Measurements from ENCODE around the gene PPTC7.
A peak's percentile ranks its signal among the peaks of the same experiment; 100 is the strongest.
"Not testable (repeated sequence)": the region's sequence is repeated elsewhere in the genome, so short reads cannot be mapped to it uniquely, and the experiment has no call there.

PPTC7 gene

GRCh38 chr12:110578694-110579534 is 4.2 kb downstream of the PPTC7 start:
- TF ChIP-seq HDGF (IDR thresholded peaks at IDR 0.05; ENCODE audit: borderline replicate concordance): no peak
- no peak for TF ChIP-seq SUZ12 (IDR thresholded peaks at IDR 0.05)
- TF ChIP-seq LEF1 (IDR thresholded peaks at IDR 0.05; ENCODE audit: borderline replicate concordance): no peak
- no peak for TF ChIP-seq SP1 (IDR thresholded peaks at IDR 0.05)
- no peak for TF ChIP-seq FOXM1 (IDR thresholded peaks at IDR 0.05; ENCODE audit: borderline replicate concordance)
- CTCF ChIA-PET: no interaction called here
- POLR2A ChIA-PET: interaction anchor here (1.1 kb wide), 1 partner anchor 30 kb away, joined by 3 read pairs; no protein-coding TSS in a partner anchor
- DNase-seq (ENCODE audit: extremely low spot score): no peak

GRCh38 chr12:110577864-110578693 is 5.0 kb downstream of the PPTC7 start:
- ChIA-PET CTCF (no interaction called here), POLR2A (no interaction called here)
- no peak for TF ChIP-seq PKNOX1 (IDR thresholded peaks at IDR 0.05)
- no peak for TF ChIP-seq ELF4 (IDR thresholded peaks at IDR 0.05)
- TF ChIP-seq FOXK2 (IDR thresholded peaks at IDR 0.05): no peak
- no peak for TF ChIP-seq ZNF384 (IDR thresholded peaks at IDR 0.05)
- no peak for TF ChIP-seq L3MBTL2 (conservative IDR thresholded peaks at IDR 0.05)
- TF ChIP-seq BHLHE40 (IDR thresholded peaks at IDR 0.05; ENCODE audit: borderline replicate concordance): no peak
- no peak for TF ChIP-seq SP1 (IDR thresholded peaks at IDR 0.05)
- no peak for TF ChIP-seq ARNT (IDR thresholded peaks at IDR 0.05)
- no peak for TF ChIP-seq HDGF (IDR thresholded peaks at IDR 0.05; ENCODE audit: borderline replicate concordance)
- no peak for TF ChIP-seq TARDBP (IDR thresholded peaks at IDR 0.05)
- DNase-seq (ENCODE audit: extremely low spot score): no peak

GRCh38 chr12:110576504-110576903 is 6.6 kb downstream of the PPTC7 start:
- CTCF ChIA-PET: no interaction called here
- TF ChIP-seq CTBP1 (IDR thresholded peaks at IDR 0.05; ENCODE audit: borderline replicate concordance) (no peak), HDGF (IDR thresholded peaks at IDR 0.05; ENCODE audit: borderline replicate concordance) (no peak), FOXM1 (IDR thresholded peaks at IDR 0.05; ENCODE audit: borderline replicate concordance) (no peak), ARNT (IDR thresholded peaks at IDR 0.05) (no peak), L3MBTL2 (conservative IDR thresholded peaks at IDR 0.05) (no peak), ELF4 (IDR thresholded peaks at IDR 0.05) (no peak), FOXA1 (IDR thresholded peaks at IDR 0.05) (no peak), SUZ12 (IDR thresholded peaks at IDR 0.05) (no peak), LEF1 (IDR thresholded peaks at IDR 0.05; ENCODE audit: borderline replicate concordance) (no peak)
- DNase-seq (ENCODE audit: extremely low spot score): no peak
- POLR2A ChIA-PET: no interaction called here

DNA sequence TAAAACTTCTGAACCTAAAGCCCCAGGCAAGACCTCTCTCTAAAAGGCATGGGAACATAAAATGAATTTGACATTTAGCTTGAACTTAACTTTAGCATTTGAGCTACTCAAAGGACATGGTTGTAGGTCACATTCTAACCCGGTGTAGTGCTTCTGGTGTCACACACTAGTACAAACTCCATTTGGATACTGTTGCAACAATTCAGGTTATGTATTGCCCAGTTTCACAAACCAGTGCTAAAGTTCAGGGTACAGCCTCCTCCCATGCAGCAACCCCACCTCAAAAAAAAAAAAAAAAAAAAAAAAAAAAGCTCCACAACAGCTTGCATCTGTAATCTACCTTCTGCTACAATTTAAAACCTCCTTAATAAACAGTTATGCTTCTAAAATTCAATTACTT is 7.8 kb downstream of the PPTC7 start:
- ChIA-PET POLR2A (interaction anchor here (1.0 kb wide), 1 partner anchor 74 kb away, joined by 3 read pairs; no protein-coding TSS in a partner anchor), CTCF (interaction anchor here (0.8 to 1.5 kb wide), 3 partner anchors 16 to 471 kb away, joined by 3 to 4 read pairs (median 3); no protein-coding TSS in a partner anchor)
- no peak for DNase-seq (ENCODE audit: extremely low spot score)
- no peak for TF ChIP-seq LEF1 (IDR thresholded peaks at IDR 0.05; ENCODE audit: borderline replicate concordance)
- TF ChIP-seq HDGF (IDR thresholded peaks at IDR 0.05; ENCODE audit: borderline replicate concordance): no peak
- TF ChIP-seq NFRKB (IDR thresholded peaks at IDR 0.05): no peak
- TF ChIP-seq ARNT (IDR thresholded peaks at IDR 0.05): no peak
- TF ChIP-seq ZNF384 (IDR thresholded peaks at IDR 0.05): peak; percentile 69

- not testable (repeated sequence) for DNase-seq (ENCODE audit: extremely low spot score)
- POLR2A ChIA-PET: interaction anchor here (0.6 kb wide), 1 partner anchor 45 kb away, joined by 3 read pairs; no protein-coding TSS in a partner anchor
- CTCF ChIA-PET: interaction anchor here (1.5 kb wide), 1 partner anchor 23 kb away, joined by 3 read pairs; no protein-coding TSS in a partner anchor
- TF ChIP-seq ZNF384 (IDR thresholded peaks at IDR 0.05): peak; percentile 78
Observed at GRCh38 chr12:110574717-110575230, 8.3 kb downstream of the PPTC7 start.

DNA sequence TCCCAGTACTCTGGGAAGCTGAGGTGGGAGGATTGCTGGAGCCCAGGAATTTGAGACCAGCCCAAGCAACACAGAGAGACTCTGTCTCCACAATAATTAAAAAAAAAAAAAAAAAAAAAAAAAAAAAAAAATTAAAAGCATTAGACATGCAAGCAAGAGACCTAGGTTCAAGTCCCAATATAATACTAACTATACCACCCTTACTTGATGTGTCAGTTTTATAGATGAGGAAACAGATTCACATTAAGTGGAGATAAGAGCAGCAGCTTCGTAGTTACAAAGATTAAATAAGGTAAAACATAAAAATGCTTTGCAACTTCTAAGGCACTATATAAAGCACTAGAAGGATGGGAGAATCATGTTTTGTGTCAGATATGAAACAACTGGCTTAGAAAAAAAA is 9.1 kb downstream of the PPTC7 start:
- no peak for DNase-seq (ENCODE audit: extremely low spot score)
- no peak for TF ChIP-seq LEF1 (IDR thresholded peaks at IDR 0.05; ENCODE audit: borderline replicate concordance)
- no peak for TF ChIP-seq HDGF (IDR thresholded peaks at IDR 0.05; ENCODE audit: borderline replicate concordance)
- no peak for TF ChIP-seq SUZ12 (IDR thresholded peaks at IDR 0.05)
- TF ChIP-seq ZNF384 (IDR thresholded peaks at IDR 0.05): no peak
- TF ChIP-seq L3MBTL2 (conservative IDR thresholded peaks at IDR 0.05): no peak
- TF ChIP-seq ELF4 (IDR thresholded peaks at IDR 0.05): no peak
- no peak for TF ChIP-seq FOXM1 (IDR thresholded peaks at IDR 0.05; ENCODE audit: borderline replicate concordance)
- TF ChIP-seq ARNT (IDR thresholded peaks at IDR 0.05): no peak
- TF ChIP-seq SP1 (IDR thresholded peaks at IDR 0.05): no peak
- TF ChIP-seq NFRKB (IDR thresholded peaks at IDR 0.05): no peak
- no peak for TF ChIP-seq TARDBP (IDR thresholded peaks at IDR 0.05)
- no peak for TF ChIP-seq CTBP1 (IDR thresholded peaks at IDR 0.05; ENCODE audit: borderline replicate concordance)
- TF ChIP-seq PKNOX1 (IDR thresholded peaks at IDR 0.05): no peak
- TF ChIP-seq FOXA1 (IDR thresholded peaks at IDR 0.05): no peak
- TF ChIP-seq BHLHE40 (IDR thresholded peaks at IDR 0.05; ENCODE audit: borderline replicate concordance): no peak
- no peak for TF ChIP-seq FOXK2 (IDR thresholded peaks at IDR 0.05)
- ChIA-PET CTCF (interaction anchor here (1.5 kb wide), 1 partner anchor 22 kb away, joined by 3 read pairs; no protein-coding TSS in a partner anchor), POLR2A (interaction anchor here (0.6 kb wide), 1 partner anchor 46 kb away, joined by 3 read pairs; no protein-coding TSS in a partner anchor)

GRCh38 chr12:110570798-110571197 is 12.3 kb downstream of the PPTC7 start:
- POLR2A ChIA-PET; DNase-seq (ENCODE audit: extremely low spot score); CTCF ChIA-PET: not testable (repeated sequence)

GRCh38 chr12:110569838-110570237 is 13.3 kb downstream of the PPTC7 start:
- POLR2A ChIA-PET; DNase-seq (ENCODE audit: extremely low spot score); CTCF ChIA-PET: not testable (repeated sequence)

All from HEK293T (cell line).